BJ (cell line): ENCODE measurements around the gene PCOLCE2. TPM values are rescaled to one million over a fixed set of nuclear protein-coding genes. Genes with fewer than 3 reads are reported as not detected.

Experiments used
- CTCF ChIA-PET: fragments of 350-600 bp; formaldehyde crosslinking; extraction: SDS; loops from one replicate; lab custom pipeline; 2021; ENCODE audit warnings: antibody characterized with exemption, inconsistent platforms; lab: Yijun Ruan, JAX
- POLR2A ChIA-PET: fragments of 300-600 bp; sonication (Branson Sonifier 250); formaldehyde crosslinking; extraction: SDS; loops from one replicate; lab custom pipeline; 2021; ENCODE audit warnings: antibody characterized with exemption; lab: Charles Lee
- DNase-seq: peaks from one replicate; pipeline ENCODE4 v3.0.0-alpha.2; 2011; ENCODE audit warnings: low read depth
- H3K27me3 ChIP-seq: 2 replicates; pipeline ENCODE4 v1.6.0; 2011; ENCODE audit warnings: low read length; ENCODE audit not compliant: control insufficient read depth, insufficient read depth
- H3K36me3 ChIP-seq: 2 replicates; pipeline ENCODE4 v1.5.1; 2011; ENCODE audit warnings: low read length; ENCODE audit not compliant: control insufficient read depth, insufficient read depth
- H3K4me3 ChIP-seq: 2 replicates; pipeline ENCODE4 v1.5.1; 2011; ENCODE audit warnings: low read depth, mild to moderate bottlenecking, control low read depth, low read length
- polyA plus RNA-seq: library from polyadenylated mRNA; depleted of rRNA; stranded (reverse); fragments of >200 nt; gene quantifications from 2 replicates; pipeline ENCODE4 v1.2.3, GENCODE V29; 2011
- TF ChIP-seq, protein P1 (sequence below): IDR thresholded peaks from 2 replicates; pipeline ENCODE4 v1.5.1; 2011; ENCODE audit warnings: low read depth, mild to moderate bottlenecking, control low read depth, inconsistent platforms, low read length, moderate library complexity; ENCODE audit not compliant: insufficient read depth

The PCOLCE2 gene
- polyA plus RNA-seq, 1 experiment = 0.94 TPM

DNA sequence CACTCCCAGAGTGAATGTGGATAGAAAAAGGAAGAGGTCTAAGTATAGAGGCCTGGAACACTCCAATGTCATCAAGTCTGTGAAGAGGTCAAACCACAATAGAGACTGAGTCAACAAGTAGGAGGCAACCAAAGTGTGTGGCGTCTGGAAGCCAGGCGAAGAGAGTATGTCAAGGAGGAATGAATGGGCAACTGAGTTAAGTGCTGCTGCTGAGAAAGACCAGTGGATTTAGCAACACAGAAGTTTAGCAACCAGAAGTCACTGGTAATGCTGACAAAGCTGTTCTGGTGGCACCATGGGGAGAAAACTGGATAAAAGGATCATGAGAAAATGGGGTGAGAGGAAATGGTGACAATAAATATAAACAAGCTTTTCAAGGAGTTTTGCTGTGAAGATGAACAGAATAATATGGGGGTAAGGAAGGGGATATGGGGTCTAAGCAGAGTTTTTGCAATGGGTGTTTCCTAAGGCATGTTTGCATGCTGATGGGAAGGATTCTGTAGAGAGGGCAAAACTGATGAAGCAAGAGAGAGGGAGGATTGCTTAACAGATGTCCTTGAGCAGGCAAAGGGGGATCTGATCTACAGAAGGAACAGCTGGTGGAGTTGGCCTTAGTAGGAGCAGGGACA is 38.4 kb downstream of the PCOLCE2 start:
- ChIA-PET POLR2A (no interaction called here), CTCF (no interaction called here)
- peak; percentile 18 for DNase-seq
- H3K36me3 ChIP-seq = no peaks in the 10 kb centered on the region
- H3K4me3 ChIP-seq = no peak overlapping the region
- peaks cover 4% of the 10 kb centered on the region for H3K27me3 ChIP-seq
- TF ChIP-seq, protein P1, sequence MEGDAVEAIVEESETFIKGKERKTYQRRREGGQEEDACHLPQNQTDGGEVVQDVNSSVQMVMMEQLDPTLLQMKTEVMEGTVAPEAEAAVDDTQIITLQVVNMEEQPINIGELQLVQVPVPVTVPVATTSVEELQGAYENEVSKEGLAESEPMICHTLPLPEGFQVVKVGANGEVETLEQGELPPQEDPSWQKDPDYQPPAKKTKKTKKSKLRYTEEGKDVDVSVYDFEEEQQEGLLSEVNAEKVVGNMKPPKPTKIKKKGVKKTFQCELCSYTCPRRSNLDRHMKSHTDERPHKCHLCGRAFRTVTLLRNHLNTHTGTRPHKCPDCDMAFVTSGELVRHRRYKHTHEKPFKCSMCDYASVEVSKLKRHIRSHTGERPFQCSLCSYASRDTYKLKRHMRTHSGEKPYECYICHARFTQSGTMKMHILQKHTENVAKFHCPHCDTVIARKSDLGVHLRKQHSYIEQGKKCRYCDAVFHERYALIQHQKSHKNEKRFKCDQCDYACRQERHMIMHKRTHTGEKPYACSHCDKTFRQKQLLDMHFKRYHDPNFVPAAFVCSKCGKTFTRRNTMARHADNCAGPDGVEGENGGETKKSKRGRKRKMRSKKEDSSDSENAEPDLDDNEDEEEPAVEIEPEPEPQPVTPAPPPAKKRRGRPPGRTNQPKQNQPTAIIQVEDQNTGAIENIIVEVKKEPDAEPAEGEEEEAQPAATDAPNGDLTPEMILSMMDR = no peak

DNA sequence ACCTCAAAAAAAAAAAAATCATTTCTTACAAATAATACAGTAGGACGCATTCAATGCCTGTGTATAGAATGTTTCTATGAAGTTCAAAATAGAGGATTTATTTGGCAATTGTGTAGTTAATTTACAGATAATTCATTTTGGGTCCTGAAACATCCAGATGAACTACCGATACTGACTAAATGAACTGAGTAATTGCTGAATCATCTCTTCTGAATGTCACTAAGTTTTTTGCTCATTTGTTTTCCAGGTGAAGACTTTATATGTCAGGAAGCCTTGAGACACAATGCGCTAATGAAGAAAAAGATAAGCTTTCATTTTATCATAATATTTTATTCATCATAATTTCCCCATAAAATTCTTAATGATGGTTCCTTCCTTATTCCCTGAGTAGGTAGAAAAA is 39.7 kb downstream of the PCOLCE2 start:
- Histone ChIP-seq H3K36me3 (no peaks in the 10 kb centered on the region), H3K27me3 (peaks cover 1% of the 10 kb centered on the region), H3K4me3 (no peak overlapping the region)
- CTCF ChIA-PET = interaction anchor here (1.5 kb wide), 1 partner anchor 20 kb away, joined by 4 read pairs; no protein-coding TSS in a partner anchor
- POLR2A ChIA-PET = no interaction called here
- DNase-seq = no peak
- TF ChIP-seq, protein P1 = no peak

DNA sequence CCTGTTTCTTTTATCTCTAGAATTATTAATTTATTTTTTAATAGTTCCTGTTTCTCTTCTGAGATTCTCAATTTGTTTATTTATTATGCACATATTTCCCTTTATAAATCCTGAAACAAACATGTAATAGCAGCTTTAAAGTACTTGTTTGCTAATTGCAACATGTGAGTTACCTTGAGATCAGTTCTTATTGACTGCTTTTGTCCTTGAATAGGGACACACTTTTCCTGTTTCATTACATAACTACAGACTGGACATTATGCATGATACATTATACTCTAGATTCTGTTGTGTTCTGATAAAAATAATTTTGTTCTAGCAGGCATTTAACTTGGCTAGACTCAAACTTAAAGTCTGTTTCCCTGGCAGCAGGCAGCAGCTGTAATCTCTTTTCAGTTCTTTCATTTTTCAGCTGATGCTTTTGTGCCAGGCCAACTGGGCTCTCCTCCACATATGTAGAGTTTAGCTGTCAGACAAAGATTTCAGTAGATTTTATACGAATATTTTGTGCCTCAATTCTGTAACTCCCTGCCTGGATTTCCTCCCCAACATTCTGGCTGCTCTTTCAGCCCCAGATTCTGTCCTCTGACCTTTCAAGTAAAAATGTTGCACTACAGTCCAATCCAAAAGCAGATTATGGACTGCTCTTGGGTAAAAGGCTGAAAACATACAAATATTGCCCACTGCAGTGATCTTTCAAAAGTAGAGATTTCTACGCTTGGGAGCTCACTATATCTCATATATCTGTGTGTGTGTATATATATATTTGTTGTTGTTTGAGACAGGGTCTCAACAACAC is 41.9 kb downstream of the PCOLCE2 start:
- Histone ChIP-seq H3K4me3 (no peak overlapping the region), H3K27me3 (peaks cover 1% of the 10 kb centered on the region), H3K36me3 (no peaks in the 10 kb centered on the region)
- DNase-seq = no peak
- ChIA-PET CTCF (interaction anchor here (0.7 to 1.8 kb wide), 4 partner anchors 11 to 445 kb away, joined by 3 to 8 read pairs (median 4); no protein-coding TSS in a partner anchor), POLR2A (no interaction called here)
- TF ChIP-seq, protein P1 = no peak

GRCh38 chr3:142844339-142844977 is 44.4 kb downstream of the PCOLCE2 start:
- Histone ChIP-seq H3K27me3 (no peaks in the 10 kb centered on the region), H3K36me3 (no peaks in the 10 kb centered on the region), H3K4me3 (no peak overlapping the region)
- TF ChIP-seq, protein P1 = peak; percentile 56
- DNase-seq = no peak
- ChIA-PET CTCF (interaction anchor here (0.6 to 1.2 kb wide), 5 partner anchors 12 to 152 kb away, joined by 3 to 5 read pairs (median 3); no protein-coding TSS in a partner anchor), POLR2A (no interaction called here)

DNA sequence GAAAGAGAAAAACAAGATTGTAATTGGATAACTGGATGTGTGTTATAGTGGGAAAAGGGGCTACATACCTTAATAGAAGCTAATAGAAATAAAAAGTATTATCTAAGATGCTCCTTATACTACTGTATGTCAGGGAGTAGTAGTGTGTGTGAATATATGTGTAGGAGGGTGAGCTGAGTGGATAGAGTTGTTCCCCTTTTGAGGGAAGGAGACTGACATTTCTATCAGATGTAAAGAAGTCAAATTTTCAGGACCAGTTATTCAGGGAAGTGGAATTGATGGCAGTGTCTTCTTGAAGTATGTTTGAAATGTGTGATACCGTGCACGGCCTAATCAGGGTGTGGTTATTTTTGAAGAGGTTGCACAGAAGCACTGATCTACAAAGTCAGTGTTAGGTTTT is 49.1 kb downstream of the PCOLCE2 start:
- Histone ChIP-seq H3K27me3 (peaks cover 5% of the 10 kb centered on the region; the same call in 1 of the 2 replicates), H3K4me3 (no peak overlapping the region), H3K36me3 (no peaks in the 10 kb centered on the region)
- ChIA-PET CTCF (interaction anchor here (1.2 kb wide), 1 partner anchor 12 kb away, joined by 4 read pairs; no protein-coding TSS in a partner anchor), POLR2A (no interaction called here)
- DNase-seq = no peak
- TF ChIP-seq, protein P1 = no peak
